ENCODE measurements around the gene RALGAPB.
"Not testable (repeated sequence)": the region's sequence is repeated elsewhere in the genome, so short reads cannot be mapped to it uniquely, and the experiment has no call there.

The RALGAPB gene

DNA sequence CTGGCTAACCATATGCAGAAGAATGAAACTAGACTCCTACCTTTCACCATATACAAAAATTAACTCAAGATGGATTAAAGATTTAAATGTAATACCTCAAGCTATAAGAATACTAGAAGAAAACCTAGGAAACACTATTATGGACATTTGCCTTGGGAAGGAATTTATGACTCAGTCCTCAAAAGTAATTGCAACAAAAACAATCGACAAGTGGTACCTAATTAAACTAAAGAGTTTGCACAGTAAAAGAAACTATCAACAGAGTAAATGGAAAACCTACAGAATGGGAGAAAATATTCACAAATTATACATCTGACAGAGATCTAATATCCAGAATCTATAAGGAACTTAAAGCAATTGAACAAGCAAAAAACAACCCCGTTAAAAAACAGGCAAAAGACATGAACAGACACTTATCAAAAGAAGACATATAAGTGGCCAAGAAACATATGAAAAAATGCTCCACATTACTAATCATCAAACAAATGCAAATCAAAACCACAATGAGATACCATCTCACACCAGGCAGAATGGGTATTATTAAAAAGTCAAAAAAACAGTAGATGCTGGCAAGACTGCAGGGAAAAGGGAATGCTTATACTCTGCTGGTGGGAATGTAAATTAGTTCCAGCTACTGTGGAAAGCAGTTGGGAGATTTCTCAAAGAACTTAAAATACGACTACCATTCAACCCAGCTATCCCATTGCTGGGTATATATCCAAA lies 31.9 kb downstream of the RALGAPB start:
- Histone ChIP-seq H3K4me3 (no peak overlapping the region), H3K4me1 (no peaks in the 10 kb centered on the region), H3K9me3 (no peaks in the 10 kb centered on the region), H3K27ac (no peak overlapping the region), H3K27me3 (no peaks in the 10 kb centered on the region), H3K36me3 (peaks cover 48 to 60% (median 56%) of the 10 kb centered on the region in 3 donors)
- no peak for TF ChIP-seq CTCF (IDR thresholded peaks at IDR 0.05)
- intact Hi-C loops (cut with DNase I; ENCODE audit: low total_unique reads), result no loop called here
- DNase-seq, result no peak

GRCh38 chr20:38505091-38505455 lies 32.4 kb downstream of the RALGAPB start:
- no peak for TF ChIP-seq CTCF (IDR thresholded peaks at IDR 0.05)
- DNase-seq, result no peak
- H3K27me3 ChIP-seq, result no peaks in the 10 kb centered on the region
- H3K4me3 ChIP-seq, result no peak overlapping the region
- no peak overlapping the region for H3K27ac ChIP-seq
- H3K9me3 ChIP-seq, result no peaks in the 10 kb centered on the region
- intact Hi-C loops (cut with DNase I; ENCODE audit: low total_unique reads), result no loop called here
- no peaks in the 10 kb centered on the region for H3K4me1 ChIP-seq
- H3K36me3 ChIP-seq, result peaks cover 46 to 58% (median 56%) of the 10 kb centered on the region in 3 donors

DNA sequence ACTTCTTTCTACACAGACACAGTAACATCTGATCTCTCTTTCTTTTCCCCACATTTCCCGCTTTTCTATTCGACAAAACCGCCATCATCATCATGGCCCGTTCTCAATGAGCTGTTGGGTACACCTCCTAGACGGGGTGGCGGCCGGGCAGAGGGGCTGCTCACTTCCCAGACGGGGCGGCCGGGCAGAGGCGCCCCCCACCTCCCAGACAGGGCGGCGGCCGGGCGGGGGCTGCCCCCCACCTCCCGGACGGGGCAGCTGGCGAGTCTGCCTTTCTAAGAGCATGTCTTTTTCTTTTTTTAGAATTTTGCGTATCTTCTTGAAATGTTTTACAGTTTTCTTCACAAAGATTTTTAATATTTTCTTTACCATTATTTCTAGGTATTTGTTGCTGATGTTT lies 39.1 kb downstream of the RALGAPB start:
- DNase-seq; intact Hi-C loops (cut with DNase I; ENCODE audit: low total_unique reads); H3K4me3 ChIP-seq; H3K27ac ChIP-seq; H3K4me1 ChIP-seq; H3K9me3 ChIP-seq; H3K27me3 ChIP-seq: not testable (repeated sequence)
- H3K36me3 ChIP-seq, result peaks cover 14 to 45% (median 32%) of the 10 kb centered on the region in 3 donors

GRCh38 chr20:38514185-38514584 lies 41.5 kb downstream of the RALGAPB start:
- no peak for DNase-seq
- Histone ChIP-seq H3K27ac (no peak overlapping the region), H3K4me3 (no peak overlapping the region), H3K9me3 (no peaks in the 10 kb centered on the region), H3K27me3 (no peaks in the 10 kb centered on the region), H3K4me1 (peaks cover 0 to 7% (median 0%) of the 10 kb centered on the region in 4 donors), H3K36me3 (peaks cover 28 to 60% (median 40%) of the 10 kb centered on the region in 3 donors)
- intact Hi-C loops (cut with DNase I; ENCODE audit: low total_unique reads), result no loop called here
- no peak for TF ChIP-seq CTCF (IDR thresholded peaks at IDR 0.05)

- TF ChIP-seq CTCF (IDR thresholded peaks at IDR 0.05), result no peak
- DNase-seq, result no peak
- H3K4me1 ChIP-seq, result peaks cover 0 to 7% (median 0%) of the 10 kb centered on the region in 4 donors
- no peak overlapping the region for H3K27ac ChIP-seq
- H3K36me3 ChIP-seq, result peaks cover 23 to 58% (median 36%) of the 10 kb centered on the region in 3 donors
- no peak overlapping the region for H3K4me3 ChIP-seq
- H3K27me3 ChIP-seq, result no peaks in the 10 kb centered on the region
- no peaks in the 10 kb centered on the region for H3K9me3 ChIP-seq
- intact Hi-C loops (cut with DNase I; ENCODE audit: low total_unique reads), result no loop called here
Observed at GRCh38 chr20:38514947-38515346, 42.3 kb downstream of the RALGAPB start.

DNA sequence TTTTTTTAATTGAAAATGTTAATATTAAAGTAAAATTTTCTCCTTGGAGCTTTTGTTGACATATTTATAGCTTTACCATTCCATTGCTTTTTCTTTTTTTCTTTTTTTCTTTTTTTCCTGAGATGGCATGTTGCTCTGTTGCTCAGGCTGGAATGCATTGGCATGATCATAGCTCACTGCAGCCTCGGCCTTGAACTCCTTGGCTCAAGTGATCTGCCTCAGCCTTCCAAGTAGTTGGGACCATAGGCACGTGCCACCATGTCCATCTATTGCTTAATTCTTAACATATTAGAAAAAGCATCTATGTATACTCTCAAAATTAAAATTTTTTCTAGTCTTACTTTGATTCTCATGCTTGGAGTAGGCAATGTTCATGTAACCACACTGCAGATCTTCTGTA lies 43.0 kb downstream of the RALGAPB start:
- no peak for DNase-seq
- H3K9me3 ChIP-seq, result no peaks in the 10 kb centered on the region
- H3K27ac ChIP-seq, result no peak overlapping the region
- peaks cover 18 to 54% (median 36%) of the 10 kb centered on the region in 3 donors for H3K36me3 ChIP-seq
- H3K4me3 ChIP-seq, result no peak overlapping the region
- H3K4me1 ChIP-seq, result peaks cover 0 to 7% (median 0%) of the 10 kb centered on the region in 4 donors
- no peak for TF ChIP-seq CTCF (IDR thresholded peaks at IDR 0.05)
- intact Hi-C loops (cut with DNase I; ENCODE audit: low total_unique reads), result no loop called here
- no peaks in the 10 kb centered on the region for H3K27me3 ChIP-seq
